ENCODE measurements around the gene PREX1. TPM values are rescaled to one million over a fixed set of nuclear protein-coding genes. Genes with fewer than 3 reads are reported as not detected.

PREX1 gene
- total and polyA plus RNA-seq, 4 donors = 29.5 to 121 (median 69.3) TPM

DNA sequence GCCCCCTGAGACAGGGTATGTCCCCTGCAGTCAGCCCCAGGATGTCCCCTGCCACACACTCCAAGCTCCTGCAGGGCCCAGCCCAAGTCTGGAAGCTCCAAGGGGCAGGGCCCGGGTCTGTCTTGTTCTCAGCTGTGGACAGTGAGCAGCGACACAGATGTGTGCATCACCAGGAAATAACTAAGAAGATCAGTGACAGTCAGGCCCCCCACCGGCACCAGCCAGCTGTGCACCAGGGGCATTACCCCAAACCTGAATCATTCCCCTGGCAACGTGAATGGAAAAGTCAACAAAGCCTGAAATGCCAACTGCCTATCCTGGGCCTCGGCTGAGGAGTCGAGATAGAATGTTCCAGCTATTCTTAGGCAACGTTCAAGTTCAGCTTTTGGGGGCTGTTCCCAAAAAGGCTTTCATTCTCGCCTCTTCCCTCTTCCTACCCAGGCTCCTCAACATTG lies 105.0 kb downstream of the PREX1 start:
- DNase-seq = peak; percentile 38 to 50 (median 46)

DNA sequence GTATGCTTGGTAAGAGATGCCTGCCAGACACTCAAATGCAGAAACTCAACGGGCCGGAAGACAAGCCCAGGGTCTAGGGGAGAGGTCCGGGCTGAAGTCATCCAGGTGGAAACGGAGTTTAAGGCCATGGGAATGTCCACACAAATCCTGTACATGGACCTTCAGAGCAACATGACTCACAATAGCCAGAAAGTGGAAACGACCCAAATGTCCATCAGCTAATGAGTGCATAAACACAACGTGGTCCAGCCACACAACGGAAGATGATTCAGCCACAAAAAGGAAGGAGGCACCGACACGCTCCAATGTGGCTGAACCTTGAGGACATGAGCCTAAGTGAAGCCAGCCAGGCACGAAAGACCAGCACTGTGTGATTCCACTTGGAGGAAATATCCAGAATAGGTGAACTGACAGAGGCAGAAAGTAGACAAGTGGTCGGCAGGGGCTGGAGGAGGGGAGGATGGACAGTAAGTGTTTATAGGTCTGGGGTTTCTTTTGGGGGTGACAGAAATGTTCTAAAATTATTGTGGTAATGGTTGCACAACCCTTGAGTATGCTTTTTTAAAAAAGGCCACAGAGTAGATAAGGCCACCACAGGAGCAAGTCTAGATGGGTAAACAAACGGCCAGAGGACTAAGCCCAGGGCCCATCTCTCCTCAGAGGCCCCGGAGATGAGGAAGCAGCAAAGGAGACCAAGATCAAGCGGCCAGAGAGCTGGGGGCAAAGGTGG lies 105.6 kb downstream of the PREX1 start:
- Histone ChIP-seq H3K27ac (ENCODE audit: low read depth in 1 of 2, low read length in 1 of 2) (peak overlapping the region in 1 of 2 donors; percentile 88), H3K27me3 (ENCODE audit: control insufficient read depth in 3 of 3, insufficient read depth in 3 of 3, low read length in 2 of 3) (peaks cover 0 to 5% (median 0%) of the 10 kb centered on the region in 3 donors), H3K4me3 (no peak overlapping the region), H3K36me3 (ENCODE audit: control insufficient read depth in 4 of 4, insufficient read depth in 4 of 4, low read length in 4 of 4) (peaks cover 0 to 12% (median 0%) of the 10 kb centered on the region in 4 donors), H3K9ac (ENCODE audit: insufficient read depth in 1 of 2, low read length in 2 of 2) (no peak overlapping the region), H3K4me1 (ENCODE audit: control insufficient read depth in 5 of 5, insufficient read depth in 5 of 5, low read length in 5 of 5) (peaks cover 0 to 36% (median 21%) of the 10 kb centered on the region in 5 donors), H3K9me3 (ENCODE audit: control insufficient read depth in 4 of 4, insufficient read depth in 3 of 4, low read length in 3 of 4) (peaks cover 0 to 2% (median 0%) of the 10 kb centered on the region in 4 donors)
- no peak for DNase-seq
- TF ChIP-seq, protein P1, sequence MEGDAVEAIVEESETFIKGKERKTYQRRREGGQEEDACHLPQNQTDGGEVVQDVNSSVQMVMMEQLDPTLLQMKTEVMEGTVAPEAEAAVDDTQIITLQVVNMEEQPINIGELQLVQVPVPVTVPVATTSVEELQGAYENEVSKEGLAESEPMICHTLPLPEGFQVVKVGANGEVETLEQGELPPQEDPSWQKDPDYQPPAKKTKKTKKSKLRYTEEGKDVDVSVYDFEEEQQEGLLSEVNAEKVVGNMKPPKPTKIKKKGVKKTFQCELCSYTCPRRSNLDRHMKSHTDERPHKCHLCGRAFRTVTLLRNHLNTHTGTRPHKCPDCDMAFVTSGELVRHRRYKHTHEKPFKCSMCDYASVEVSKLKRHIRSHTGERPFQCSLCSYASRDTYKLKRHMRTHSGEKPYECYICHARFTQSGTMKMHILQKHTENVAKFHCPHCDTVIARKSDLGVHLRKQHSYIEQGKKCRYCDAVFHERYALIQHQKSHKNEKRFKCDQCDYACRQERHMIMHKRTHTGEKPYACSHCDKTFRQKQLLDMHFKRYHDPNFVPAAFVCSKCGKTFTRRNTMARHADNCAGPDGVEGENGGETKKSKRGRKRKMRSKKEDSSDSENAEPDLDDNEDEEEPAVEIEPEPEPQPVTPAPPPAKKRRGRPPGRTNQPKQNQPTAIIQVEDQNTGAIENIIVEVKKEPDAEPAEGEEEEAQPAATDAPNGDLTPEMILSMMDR (IDR thresholded peaks at IDR 0.05; ENCODE audit: control extremely low read depth, extremely low read depth) = no peak
- ATAC-seq (ENCODE audit: insufficient read depth, low FRiP score) = peak; percentile 28
- WGBS, 2 donors = 28 to 45% methylated on average over 14 of the region's 14 CpGs

More for the DNA sequence above, 105.0 kb downstream of the PREX1 start:
- TF ChIP-seq, protein P1 (IDR thresholded peaks at IDR 0.05; ENCODE audit: control extremely low read depth, extremely low read depth) = no peak
- Histone ChIP-seq H3K27ac (ENCODE audit: low read depth in 1 of 2, low read length in 1 of 2) (peak overlapping the region in 1 of 2 donors; percentile 88), H3K27me3 (ENCODE audit: control insufficient read depth in 3 of 3, insufficient read depth in 3 of 3, low read length in 2 of 3) (peaks cover 0 to 5% (median 2%) of the 10 kb centered on the region in 3 donors), H3K9ac (ENCODE audit: insufficient read depth in 1 of 2, low read length in 2 of 2) (no peak overlapping the region), H3K4me1 (ENCODE audit: control insufficient read depth in 5 of 5, insufficient read depth in 5 of 5, low read length in 5 of 5) (peaks cover 0 to 34% (median 21%) of the 10 kb centered on the region in 5 donors), H3K9me3 (ENCODE audit: control insufficient read depth in 4 of 4, insufficient read depth in 3 of 4, low read length in 3 of 4) (peaks cover 0 to 2% (median 0%) of the 10 kb centered on the region in 4 donors), H3K36me3 (ENCODE audit: control insufficient read depth in 4 of 4, insufficient read depth in 4 of 4, low read length in 4 of 4) (peaks cover 0 to 12% (median 0%) of the 10 kb centered on the region in 4 donors), H3K4me3 (no peak overlapping the region)
- WGBS, 2 donors = 12 to 24% methylated on average over 8 of the region's 8 CpGs
- no peak for ATAC-seq (ENCODE audit: insufficient read depth, low FRiP score)

DNA sequence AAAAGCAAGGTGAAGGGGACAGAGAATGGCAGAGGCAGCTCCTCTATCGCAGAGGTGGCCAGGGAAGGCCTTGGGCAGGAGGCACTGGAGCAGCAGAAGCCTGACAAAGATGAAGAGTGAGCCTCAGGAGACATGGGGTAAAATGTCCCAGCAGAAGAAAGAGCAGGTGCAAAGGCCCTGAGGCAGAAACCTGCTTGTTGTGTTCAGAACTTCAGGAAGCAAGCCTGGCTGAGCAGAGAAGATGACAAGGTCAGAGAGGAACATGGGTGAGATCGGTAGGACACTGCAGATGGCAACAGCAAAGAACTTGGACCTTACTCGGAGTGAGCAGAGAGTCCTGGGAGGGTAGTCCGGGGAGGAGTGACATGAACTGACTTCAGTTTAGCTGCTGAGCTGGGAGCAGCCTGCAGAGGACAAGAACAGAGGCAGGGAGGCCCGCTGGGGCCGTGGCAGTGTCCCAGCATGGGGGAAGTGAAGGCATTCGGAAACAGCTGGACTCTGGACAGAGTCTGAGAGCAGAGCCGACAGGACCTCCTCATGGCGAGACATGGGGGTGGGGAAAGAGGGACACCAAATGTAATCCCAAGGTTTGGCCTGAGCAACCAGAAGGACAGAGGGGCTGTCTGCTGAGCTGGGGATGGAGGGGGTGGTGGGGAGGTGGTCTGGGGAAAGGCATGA lies 106.3 kb downstream of the PREX1 start:
- WGBS, 2 donors = 70 to 71% methylated on average over 9 of the region's 9 CpGs
- Histone ChIP-seq H3K9me3 (ENCODE audit: control insufficient read depth in 4 of 4, insufficient read depth in 3 of 4, low read length in 3 of 4) (peaks cover 0 to 2% (median 0%) of the 10 kb centered on the region in 4 donors), H3K9ac (ENCODE audit: insufficient read depth in 1 of 2, low read length in 2 of 2) (no peak overlapping the region), H3K4me1 (ENCODE audit: control insufficient read depth in 5 of 5, insufficient read depth in 5 of 5, low read length in 5 of 5) (peaks cover 0 to 36% (median 21%) of the 10 kb centered on the region in 5 donors), H3K36me3 (ENCODE audit: control insufficient read depth in 4 of 4, insufficient read depth in 4 of 4, low read length in 4 of 4) (peaks cover 0 to 12% (median 0%) of the 10 kb centered on the region in 4 donors), H3K4me3 (no peak overlapping the region), H3K27ac (ENCODE audit: low read depth in 1 of 2, low read length in 1 of 2) (peak overlapping the region in 1 of 2 donors; percentile 88), H3K27me3 (ENCODE audit: control insufficient read depth in 3 of 3, insufficient read depth in 3 of 3, low read length in 2 of 3) (peaks cover 0 to 5% (median 0%) of the 10 kb centered on the region in 3 donors)
- TF ChIP-seq, protein P1 (IDR thresholded peaks at IDR 0.05; ENCODE audit: control extremely low read depth, extremely low read depth) = no peak
- ATAC-seq (ENCODE audit: insufficient read depth, low FRiP score) (no peak), DNase-seq (peak in 1 of 3 donors; percentile 26)

Data from lung (tissue), 12 donors.